CD14-positive monocyte (primary cell): Measurements from ENCODE around the gene ZNF638. TPM values are rescaled to one million over a fixed set of nuclear protein-coding genes. Genes with fewer than 3 reads are reported as not detected.

Experiments used
- DNase-seq, 3 donors: peaks; one replicate each; pipeline ENCODE4 v3.0.0-alpha.2; 2011 to 2022
- H2AFZ ChIP-seq: 2 replicates; pipeline ENCODE4 v1.6.0; 2012; ENCODE audit warnings: mild to moderate bottlenecking, low read depth, low read length, inconsistent platforms; ENCODE audit not compliant: insufficient read depth, poor library complexity, severe bottlenecking
- H3K27ac ChIP-seq, 2 donors: 1 replicate in 1 of 2; 2 replicates in 1 of 2; pipeline ENCODE4 v1.5.1; 2012 to 2013; ENCODE audit warnings: low read length in 2 of 2, control low read depth in 1 of 2, inconsistent platforms in 1 of 2, low read depth in 1 of 2, mild to moderate bottlenecking in 1 of 2
- H3K27me3 ChIP-seq, 2 donors: one replicate each; pipeline versions ENCODE4 v1.6.0 to v1.6.1; 2011 to 2013; ENCODE audit warnings: low read length in 2 of 2; ENCODE audit not compliant: control insufficient read depth in 2 of 2, insufficient read depth in 2 of 2
- H3K36me3 ChIP-seq, 2 donors: replicated peaks in 1 of 2; 1 replicate in 1 of 2; 2 replicates in 1 of 2; pipeline versions ENCODE4 v1.5.1 to v1.6.1; 2012 to 2013; ENCODE audit warnings: low read length in 2 of 2, control low read depth in 1 of 2, inconsistent platforms in 1 of 2, mild to moderate bottlenecking in 1 of 2; ENCODE audit not compliant: insufficient read depth in 2 of 2, control insufficient read depth in 1 of 2
- H3K4me1 ChIP-seq, 2 donors: 1 replicate in 1 of 2; 2 replicates in 1 of 2; pipeline versions ENCODE4 v1.5.1 to v1.6.1; 2012 to 2013; ENCODE audit warnings: low read length in 2 of 2, control low read depth in 1 of 2, inconsistent platforms in 1 of 2, mild to moderate bottlenecking in 1 of 2, moderate library complexity in 1 of 2; ENCODE audit not compliant: insufficient read depth in 2 of 2, control insufficient read depth in 1 of 2
- H3K4me2 ChIP-seq: replicated peaks from 2 replicates; pipeline ENCODE3; 2012; ENCODE audit warnings: low read length, moderate library complexity, mild to moderate bottlenecking; ENCODE audit not compliant: poor library complexity, severe bottlenecking; ENCODE audit errors: extremely low read depth
- H3K4me3 ChIP-seq, 3 experiments: fragments of 200-600 bp in 1 of 3; sonication (generic) in 1 of 3; replicated peaks in 1 of 3; 1 replicate in 2 of 3; 2 replicates in 1 of 3; pipeline ENCODE4 v1.5.1; 2011 to 2013; ENCODE audit warnings: low read length in 3 of 3, mild to moderate bottlenecking in 3 of 3, control low read depth in 2 of 3, low read depth in 2 of 3, inconsistent platforms in 1 of 3, moderate library complexity in 1 of 3
- H3K79me2 ChIP-seq: 2 replicates; pipeline ENCODE4 v1.6.0; 2012; ENCODE audit warnings: mild to moderate bottlenecking, control low read depth, inconsistent platforms, low read length, moderate library complexity; ENCODE audit not compliant: insufficient read depth
- H3K9ac ChIP-seq: 2 replicates; pipeline ENCODE4 v1.6.0; 2017; ENCODE audit warnings: low read length, mild to moderate bottlenecking; ENCODE audit not compliant: insufficient read depth, poor library complexity, severe bottlenecking
- H3K9me3 ChIP-seq, 2 donors: replicated peaks in 1 of 2; 1 replicate in 1 of 2; 2 replicates in 1 of 2; pipeline versions ENCODE4 v1.5.1 to v1.6.1; 2012 to 2013; ENCODE audit warnings: low read length in 2 of 2, control low read depth in 1 of 2; ENCODE audit not compliant: control insufficient read depth in 1 of 2, insufficient read depth in 1 of 2
- H4K20me1 ChIP-seq: 2 replicates; pipeline ENCODE4 v1.6.0; 2012; ENCODE audit warnings: mild to moderate bottlenecking, low read length, control low read depth, moderate library complexity; ENCODE audit not compliant: insufficient read depth
- H3K27ac Mint-ChIP-seq, 7 donors: one replicate each; pipeline ENCODE4 v1.8.0; 2020; ENCODE audit warnings: mild to moderate bottlenecking in 7 of 7, mixed read lengths in 7 of 7, moderate library complexity in 6 of 7, inconsistent platforms in 2 of 7
- H3K27me3 Mint-ChIP-seq, 3 donors: one replicate each; pipeline ENCODE4 v1.8.0; 2021 to 2022; ENCODE audit warnings: low read depth in 3 of 3, mild to moderate bottlenecking in 3 of 3, mixed read lengths in 3 of 3, moderate library complexity in 3 of 3, inconsistent platforms in 1 of 3
- H3K36me3 Mint-ChIP-seq, 2 donors: one replicate each; pipeline ENCODE4 v1.8.0; 2020; ENCODE audit warnings: mixed read lengths in 2 of 2, inconsistent platforms in 1 of 2, mild to moderate bottlenecking in 1 of 2
- H3K4me1 Mint-ChIP-seq: one replicate; pipeline ENCODE4 v1.8.0; 2020; ENCODE audit warnings: mild to moderate bottlenecking, mixed read lengths
- H3K4me3 Mint-ChIP-seq, 2 donors: one replicate each; pipeline ENCODE4 v1.8.0; 2020; ENCODE audit warnings: mild to moderate bottlenecking in 2 of 2, mixed read lengths in 2 of 2, moderate library complexity in 1 of 2
- H3K9me3 Mint-ChIP-seq, 7 donors: one replicate each; pipeline ENCODE4 v1.8.0; 2020 to 2022; ENCODE audit warnings: mixed read lengths in 7 of 7, mild to moderate bottlenecking in 6 of 7, moderate library complexity in 6 of 7, inconsistent platforms in 2 of 7
- whole genome bisulfite sequencing: methylation state at CpG from one replicate; pipeline ENCODE4 v1.1.5; 2013; ENCODE audit warnings: missing lambda C conversion rate; ENCODE audit not compliant: insufficient coverage; 5-methylcytosine and 5-hydroxymethylcytosine counted together
- intact Hi-C, 2 donors: fragments of 100-400 bp; cut with micrococcal nuclease; formaldehyde crosslinking; loops; one replicate each; pipeline versions ENCODE4 v1.15.0 to v1.15.1; 2023
- polyA plus RNA-seq, 3 donors: library from polyadenylated mRNA; depleted of rRNA in 1 of 3; unstranded in 2 of 3; stranded (reverse) in 1 of 3; fragments of 300-500 nt in 2 of 3; fragments of >200 nt in 1 of 3; fragmentation: Illumina TruSeq in 2 of 3; gene quantifications; 1 replicate in 2 of 3; 2 replicates in 1 of 3; pipeline ENCODE4 v1.2.3, GENCODE V29; 2012 to 2021
- TF ChIP-seq, protein P1 (sequence below): fragments of 200-600 bp; IDR thresholded peaks from one replicate; pipeline ENCODE4 v1.8.0; 2022; ENCODE audit warnings: antibody characterized with exemption, mild to moderate bottlenecking

The ZNF638 gene
- polyA plus RNA-seq, 3 donors, result 19.1 to 64.6 (median 22.4) TPM

DNA sequence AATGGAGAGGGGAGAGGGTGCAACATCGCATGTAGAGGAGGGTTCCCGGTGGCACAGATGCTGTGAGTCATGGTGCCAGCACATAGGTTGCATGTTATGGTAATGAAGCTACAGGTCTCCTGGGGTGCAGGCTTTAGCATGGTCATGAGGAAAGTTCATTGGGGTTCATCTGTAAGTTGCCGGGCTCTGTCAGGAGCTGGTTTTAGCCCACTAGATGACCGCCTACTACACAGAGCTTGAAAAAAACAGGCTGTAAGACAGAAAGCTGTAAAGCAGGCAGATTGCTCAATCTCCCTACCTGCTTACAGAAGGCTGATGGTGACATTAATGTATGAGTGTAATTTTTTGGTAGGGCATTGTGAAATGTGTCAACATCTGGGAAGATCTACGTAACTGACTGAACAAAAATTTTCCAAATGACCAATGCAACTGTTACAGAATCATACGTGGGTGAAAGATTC, 145.7 kb downstream of the ZNF638 start:
- Histone ChIP-seq H3K27me3 (no peaks in the 10 kb centered on the region), H3K79me2 (peaks cover 84% of the 10 kb centered on the region), H2AFZ (no peak overlapping the region), H3K9me3 (no peaks in the 10 kb centered on the region), H3K27ac (peak overlapping the region in 1 of 2 donors; percentile 75), H3K9ac (no peak overlapping the region), H3K4me2 (no peak overlapping the region), H3K4me1 (peaks cover 35 to 52% of the 10 kb centered on the region in 2 donors), H3K4me3 (no peak overlapping the region), H4K20me1 (peaks cover 67% of the 10 kb centered on the region), H3K36me3 (peaks cover 16 to 43% of the 10 kb centered on the region in 2 donors)
- TF ChIP-seq, protein P1, sequence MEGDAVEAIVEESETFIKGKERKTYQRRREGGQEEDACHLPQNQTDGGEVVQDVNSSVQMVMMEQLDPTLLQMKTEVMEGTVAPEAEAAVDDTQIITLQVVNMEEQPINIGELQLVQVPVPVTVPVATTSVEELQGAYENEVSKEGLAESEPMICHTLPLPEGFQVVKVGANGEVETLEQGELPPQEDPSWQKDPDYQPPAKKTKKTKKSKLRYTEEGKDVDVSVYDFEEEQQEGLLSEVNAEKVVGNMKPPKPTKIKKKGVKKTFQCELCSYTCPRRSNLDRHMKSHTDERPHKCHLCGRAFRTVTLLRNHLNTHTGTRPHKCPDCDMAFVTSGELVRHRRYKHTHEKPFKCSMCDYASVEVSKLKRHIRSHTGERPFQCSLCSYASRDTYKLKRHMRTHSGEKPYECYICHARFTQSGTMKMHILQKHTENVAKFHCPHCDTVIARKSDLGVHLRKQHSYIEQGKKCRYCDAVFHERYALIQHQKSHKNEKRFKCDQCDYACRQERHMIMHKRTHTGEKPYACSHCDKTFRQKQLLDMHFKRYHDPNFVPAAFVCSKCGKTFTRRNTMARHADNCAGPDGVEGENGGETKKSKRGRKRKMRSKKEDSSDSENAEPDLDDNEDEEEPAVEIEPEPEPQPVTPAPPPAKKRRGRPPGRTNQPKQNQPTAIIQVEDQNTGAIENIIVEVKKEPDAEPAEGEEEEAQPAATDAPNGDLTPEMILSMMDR, result no peak
- peak overlapping the region in 1 of 2 donors; percentile 21 for H3K4me3 Mint-ChIP-seq
- H3K9me3 Mint-ChIP-seq, result peaks cover 0 to 4% (median 0%) of the 10 kb centered on the region in 7 donors
- H3K4me1 Mint-ChIP-seq, result peaks cover 55% of the 10 kb centered on the region
- WGBS, result 68% methylated on average over 2 of the region's 6 CpGs
- H3K27me3 Mint-ChIP-seq, result peaks cover 0 to 6% (median 4%) of the 10 kb centered on the region in 3 donors
- peaks cover 42 to 69% of the 10 kb centered on the region in 2 donors for H3K36me3 Mint-ChIP-seq
- intact Hi-C loops, result no loop called here
- peak; percentile 61 to 86 (median 61) for DNase-seq
- H3K27ac Mint-ChIP-seq, result peak overlapping the region; percentile 43 to 89 (median 81)

DNA sequence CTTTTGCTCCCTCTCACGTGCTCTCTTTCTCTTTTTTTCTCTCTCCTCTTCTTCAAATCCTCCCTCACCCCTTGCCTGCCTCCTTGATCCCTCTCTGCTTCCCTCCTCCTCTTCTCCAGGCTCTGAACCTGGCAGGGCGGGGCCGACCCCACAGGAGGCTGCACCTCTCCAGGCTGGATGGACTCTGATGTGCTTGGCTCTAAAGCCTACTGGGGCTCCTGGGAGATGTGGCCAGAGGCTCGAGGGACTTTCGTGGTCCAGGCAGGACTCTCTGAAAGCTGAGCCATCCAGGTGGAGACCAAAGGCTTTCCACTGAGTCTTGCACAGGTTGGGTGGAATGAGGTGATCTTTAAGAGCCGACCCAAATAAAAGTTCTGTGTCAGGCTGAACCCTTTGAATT, 147.2 kb downstream of the ZNF638 start:
- WGBS, result 88% methylated on average over 5 of the region's 6 CpGs
- H3K27ac Mint-ChIP-seq, result peak overlapping the region in 4 of 7 donors; percentile 36 to 60 (median 48)
- no peak overlapping the region for H3K9ac ChIP-seq
- H4K20me1 ChIP-seq, result peaks cover 83% of the 10 kb centered on the region
- no peak overlapping the region for H2AFZ ChIP-seq
- peaks cover 44% of the 10 kb centered on the region for H3K4me1 Mint-ChIP-seq
- H3K79me2 ChIP-seq, result peaks cover 69% of the 10 kb centered on the region
- DNase-seq, result no peak
- H3K27ac ChIP-seq, result no peak overlapping the region
- H3K4me3 ChIP-seq, result no peak overlapping the region
- peaks cover 25 to 40% of the 10 kb centered on the region in 2 donors for H3K4me1 ChIP-seq
- H3K36me3 ChIP-seq, result peaks cover 31 to 49% of the 10 kb centered on the region in 2 donors
- H3K4me2 ChIP-seq, result no peak overlapping the region
- peaks cover 48 to 69% of the 10 kb centered on the region in 2 donors for H3K36me3 Mint-ChIP-seq
- TF ChIP-seq, protein P1, result no peak
- peaks cover 0 to 6% (median 4%) of the 10 kb centered on the region in 3 donors for H3K27me3 Mint-ChIP-seq
- no peak overlapping the region for H3K4me3 Mint-ChIP-seq
- H3K9me3 Mint-ChIP-seq, result peaks cover 0 to 2% (median 0%) of the 10 kb centered on the region in 7 donors
- H3K9me3 ChIP-seq, result no peaks in the 10 kb centered on the region
- intact Hi-C loops, result no loop called here
- no peaks in the 10 kb centered on the region for H3K27me3 ChIP-seq
